ENCODE results near the gene ADAM11. TPM values are rescaled to one million over a fixed set of nuclear protein-coding genes. Genes with fewer than 3 reads are reported as not detected.

ADAM11 gene
- total and polyA plus RNA-seq, 2 of the 13 experiments (the other 11 are each of a cell fraction or from before 2014, with no cell fraction given), result 0.38 to 0.91 TPM

GRCh38 chr17:44757918-44758413 is 822 bp upstream of the ADAM11 start:
- in situ Hi-C loops (cut with HindIII; ENCODE audit: extremely low pct_ligation_motif_present, low pct_unique_long_range_greater_than_20kb) (no loop called here), intact Hi-C loops (cut with micrococcal nuclease; ENCODE audit: unreplicated experiment) (no loop called here)
- WGBS (ENCODE audit: low lambda C conversion rate), result 24% methylated on average over 5 of the region's 5 CpGs
- H3K4me1 ChIP-seq (ENCODE audit: insufficient read depth, low read length), result peaks cover 25% of the 10 kb centered on the region
- no peaks in the 10 kb centered on the region for H3K36me3 ChIP-seq (replicated peaks in 1 of 2; ENCODE audit: control insufficient read depth in 1 of 2, insufficient read depth in 2 of 2, low read length in 2 of 2)
- no peaks in the 10 kb centered on the region for H4K20me1 ChIP-seq (ENCODE audit: insufficient read depth, low read length)
- H3K9ac ChIP-seq (ENCODE audit: insufficient read depth, low read depth, low read length), result no peak overlapping the region
- H2AFZ ChIP-seq (ENCODE audit: low read length), result no peak overlapping the region
- H3K4me3 ChIP-seq (replicated peaks in 1 of 3; ENCODE audit: insufficient read depth in 1 of 3, low read depth in 2 of 3, low read length in 3 of 3), result peak overlapping the region in 1 of 3 experiments; percentile 74; a peak in 2 of 6 replicates
- BruUV-seq (replicated peaks), result no TSS peak
- ChIA-PET CTCF (ENCODE audit: low intra/inter-chr PET ratio, low total read pairs) (no interaction called here), POLR2A (interaction anchor here (0.5 to 1.2 kb wide), 3 partner anchors 18 to 55 kb away, joined by 3 to 5 read pairs (median 3); no protein-coding TSS in a partner anchor)
- peak; percentile 4; the same call in 1 of the 3 replicates for ATAC-seq
- H3K27ac ChIP-seq (ENCODE audit: extremely low read length, insufficient read depth, low read length), result no peak overlapping the region
- TF ChIP-seq MTF2 (CRISPR knock-in tag; IDR thresholded peaks at IDR 0.05; ENCODE audit: borderline replicate concordance), result no peak
- TF ChIP-seq BRCA1 (CRISPR knock-in tag; IDR thresholded peaks at IDR 0.05), result no peak
- no peak for TF ChIP-seq ZNF276 (CRISPR knock-in tag; IDR thresholded peaks at IDR 0.05; ENCODE audit: low read depth)
- TF ChIP-seq DNMT3B (CRISPR knock-in tag; conservative IDR thresholded peaks at IDR 0.05), result no peak
- no peak for TF ChIP-seq LCORL (IDR thresholded peaks at IDR 0.05)
- no peak for TF ChIP-seq LCORL (CRISPR knock-in tag; IDR thresholded peaks at IDR 0.05)
- no peak for DNase-seq (ENCODE audit: low spot score)
- H3K9me3 ChIP-seq (ENCODE audit: low read length), result no peaks in the 10 kb centered on the region
- H3K79me2 ChIP-seq (ENCODE audit: insufficient read depth, low read length), result no peaks in the 10 kb centered on the region
- H3K27me3 ChIP-seq (ENCODE audit: control insufficient read depth in 1 of 2, insufficient read depth in 2 of 2, low read length in 2 of 2), result peaks cover 21 to 48% of the 10 kb centered on the region in 2 experiments
- H3K4me2 ChIP-seq (ENCODE audit: low read depth, low read length), result peak overlapping the region; percentile 35
- FAIRE-seq, result no peak
